HepG2 (cell line): ENCODE data around the gene ZFAND3. TPM values are rescaled to one million over a fixed set of nuclear protein-coding genes. Genes with fewer than 3 reads are reported as not detected.

Experiments
- ATAC-seq: fragments of 200-7000 bp; cut with Tn5 transposase; 3 replicates; pipeline ENCODE4 v1.9.1; 2020; ENCODE audit warnings: mild to moderate bottlenecking, moderate library complexity
- BruUV-seq: library from RNA; stranded (reverse); fragments of 400-500 nt; replicated peaks from 2 replicates; lab custom pipeline; 2021; lab: Mats Ljungman, UMichigan
- CTCF ChIA-PET: fragments of 300-600 bp; formaldehyde crosslinking; extraction: SDS; loops from one replicate; lab custom pipeline; 2021; ENCODE audit warnings: low total read pairs, inconsistent platforms, low intra/inter-chr PET ratio; lab: Yijun Ruan, JAX
- POLR2A ChIA-PET: fragments of 350-600 bp; sonication (Branson Sonifier 250); formaldehyde crosslinking; loops from one replicate; lab custom pipeline; 2020; ENCODE audit warnings: antibody characterized with exemption, inconsistent platforms; lab: Yijun Ruan, JAX
- DNase-seq: peaks from one replicate; pipeline ENCODE4 v3.0.0-alpha.2; 2015; ENCODE audit warnings: low spot score
- FAIRE-seq: peaks from 3 replicates; lab custom pipeline; 2011; peaks lifted over from hg19 to GRCh38; lab: Jason Lieb, UNC
- H2AFZ ChIP-seq: one replicate; pipeline ENCODE4 v1.6.1; 2011; ENCODE audit warnings: low read length, inconsistent platforms
- H3K27ac ChIP-seq: fragments of 300-600 bp; 3 replicates; pipeline ENCODE4 v1.8.0; 2011; ENCODE audit warnings: mixed run types, mild to moderate bottlenecking, mixed read lengths, low read length, inconsistent platforms; ENCODE audit not compliant: insufficient read depth; ENCODE audit errors: extremely low read length
- H3K27me3 ChIP-seq, 2 experiments: fragments of 200-600 bp in 1 of 2; 2 replicates in 1 of 2; 3 replicates in 1 of 2; pipeline versions ENCODE4 v1.6.0 to v1.8.0; 2011; ENCODE audit warnings: low read length in 2 of 2, mild to moderate bottlenecking in 2 of 2, moderate library complexity in 2 of 2, inconsistent platforms in 1 of 2; ENCODE audit not compliant: insufficient read depth in 2 of 2, control insufficient read depth in 1 of 2
- H3K36me3 ChIP-seq, 2 experiments: fragments of 200-600 bp in 1 of 2; replicated peaks in 1 of 2; 2 replicates in 1 of 2; 3 replicates in 1 of 2; pipeline versions ENCODE4 v1.5.1 to v1.8.0; 2011; ENCODE audit warnings: low read length in 2 of 2, inconsistent platforms in 1 of 2; ENCODE audit not compliant: insufficient read depth in 2 of 2, control insufficient read depth in 1 of 2
- H3K4me1 ChIP-seq: 2 replicates; pipeline ENCODE4 v1.5.1; 2012; ENCODE audit warnings: low read length, inconsistent platforms; ENCODE audit not compliant: insufficient read depth
- H3K4me2 ChIP-seq: 2 replicates; pipeline ENCODE4 v1.6.0; 2011; ENCODE audit warnings: low read depth, low read length, inconsistent platforms
- H3K4me3 ChIP-seq, 3 experiments: fragments of 200-600 bp in 1 of 3; sonication (generic), shearing (Covaris generic) in 1 of 3; replicated peaks in 1 of 3; 2 replicates each; pipeline ENCODE4 v1.5.1; 2011 to 2016; ENCODE audit warnings: low read length in 3 of 3, inconsistent platforms in 2 of 3, low read depth in 2 of 3, mild to moderate bottlenecking in 2 of 3, control low read depth in 1 of 3, mixed read lengths in 1 of 3; ENCODE audit not compliant: insufficient read depth in 1 of 3
- H3K79me2 ChIP-seq: one replicate; pipeline ENCODE4 v1.6.1; 2011; ENCODE audit warnings: low read length, inconsistent platforms; ENCODE audit not compliant: insufficient read depth
- H3K9ac ChIP-seq: 2 replicates; pipeline ENCODE4 v1.6.0; 2011; ENCODE audit warnings: mild to moderate bottlenecking, low read depth, low read length, inconsistent platforms; ENCODE audit not compliant: insufficient read depth
- H3K9me3 ChIP-seq: 2 replicates; pipeline ENCODE4 v1.5.1; 2012; ENCODE audit warnings: mild to moderate bottlenecking, low read length
- H4K20me1 ChIP-seq: 2 replicates; pipeline ENCODE4 v1.6.0; 2011; ENCODE audit warnings: inconsistent platforms, mild to moderate bottlenecking, low read length, moderate library complexity; ENCODE audit not compliant: insufficient read depth
- AGO2 ChIP-seq: fragments of 200-400 bp; formaldehyde crosslinking; optimal IDR thresholded peaks from 2 replicates; pipeline ENCODE3; 2017; ENCODE audit warnings: mild to moderate bottlenecking, low read depth, low read length, moderate library complexity
- CHD2 ChIP-seq: IDR thresholded peaks from 2 replicates; pipeline ENCODE4 v1.6.1; 2011; ENCODE audit warnings: low read depth, low read length, improper control_type of control experiment
- ELF3 ChIP-seq: IDR thresholded peaks from 2 replicates; pipeline ENCODE4 v1.6.1; 2016; ENCODE audit warnings: missing genetic modification reagents, missing compliant biosample characterization
- ELF4 ChIP-seq: sonication (generic); formaldehyde crosslinking; IDR thresholded peaks from 2 replicates; pipeline ENCODE4 v1.5.0; 2020; ENCODE audit warnings: missing genetic modification reagents, mild to moderate bottlenecking, moderate library complexity, borderline replicate concordance
- FOSL1 ChIP-seq: sonication (generic); formaldehyde crosslinking; IDR thresholded peaks from 2 replicates; pipeline ENCODE4 v1.9.0; 2021; ENCODE audit warnings: missing genetic modification reagents, borderline replicate concordance
- FOXK2 ChIP-seq: fragments of 450-650 bp; IDR thresholded peaks from 2 replicates; pipeline ENCODE4 v1.6.1; 2016
- GABPA ChIP-seq, 2 experiments: IDR thresholded peaks; 2 replicates each; pipeline ENCODE4 v1.6.1; 2011 to 2016; ENCODE audit warnings: low read depth in 2 of 2, low read length in 1 of 2, missing biosample characterization in 1 of 2, missing genetic modification characterization in 1 of 2
- KDM2A ChIP-seq: sonication (generic); formaldehyde crosslinking; IDR thresholded peaks from 2 replicates; pipeline ENCODE4 v1.4.0; 2020; ENCODE audit warnings: low read depth, missing genetic modification reagents, borderline replicate concordance
- MTA3 ChIP-seq: sonication (generic); formaldehyde crosslinking; IDR thresholded peaks from 2 replicates; pipeline ENCODE4 v1.4.0; 2020; ENCODE audit warnings: missing genetic modification reagents
- NR2F1 ChIP-seq, 2 experiments: fragments of 450-650 bp in 1 of 2; formaldehyde crosslinking in 1 of 2; IDR thresholded peaks; 2 replicates each; pipeline versions ENCODE4 v1.5.0 to v1.6.1; 2016 to 2020; ENCODE audit warnings: mild to moderate bottlenecking in 1 of 2, missing compliant biosample characterization in 1 of 2, missing genetic modification reagents in 1 of 2, moderate library complexity in 1 of 2
- PAF1 ChIP-seq: IDR thresholded peaks from 2 replicates; pipeline ENCODE4 v1.6.1; 2016; ENCODE audit warnings: missing genetic modification reagents, missing compliant biosample characterization
- SP5 ChIP-seq: IDR thresholded peaks from 2 replicates; pipeline ENCODE4 v1.6.1; 2016; ENCODE audit warnings: low read depth, borderline replicate concordance
- ZFP82 ChIP-seq: sonication (generic); formaldehyde crosslinking; IDR thresholded peaks from 2 replicates; pipeline ENCODE4 v1.5.1; 2020; ENCODE audit warnings: mild to moderate bottlenecking, missing genetic modification reagents, borderline replicate concordance
- ZFYVE20 ChIP-seq: sonication (generic); formaldehyde crosslinking; IDR thresholded peaks from 2 replicates; pipeline ENCODE4 v1.8.0; 2023; ENCODE audit warnings: low read depth, mild to moderate bottlenecking, moderate library complexity, missing genetic modification reagents, borderline replicate concordance
- ZNF337 ChIP-seq: sonication (generic); formaldehyde crosslinking; IDR thresholded peaks from 2 replicates; pipeline ENCODE4 v1.5.1; 2020; ENCODE audit warnings: missing genetic modification reagents, low read depth, mild to moderate bottlenecking, borderline replicate concordance
- ZNF430 ChIP-seq: sonication (generic); formaldehyde crosslinking; IDR thresholded peaks from 2 replicates; pipeline ENCODE4 v1.9.0; 2021; ENCODE audit warnings: mild to moderate bottlenecking, missing genetic modification reagents
- ZXDC ChIP-seq: sonication (generic); formaldehyde crosslinking; IDR thresholded peaks from 2 replicates; pipeline ENCODE4 v1.5.0; 2020; ENCODE audit warnings: mild to moderate bottlenecking, missing genetic modification reagents
- WGBS: methylation state at CpG from one replicate; pipeline ENCODE4 v1.1.6; 2017; ENCODE audit warnings: low lambda C conversion rate; 5-methylcytosine and 5-hydroxymethylcytosine counted together
- in situ Hi-C: cut with HindIII; loops from 2 replicates; pipeline ENCODE4 v1.10.0; 2017; ENCODE audit warnings: low pct_unique_long_range_greater_than_20kb; ENCODE audit not compliant: extremely low pct_ligation_motif_present
- intact Hi-C: fragments of 100-400 bp; cut with micrococcal nuclease; formaldehyde crosslinking; loops from one replicate; pipeline ENCODE4 v1.10.0; 2022; ENCODE audit not compliant: unreplicated experiment
- polyA plus RNA-seq, 8 experiments: library from polyadenylated mRNA; depleted of rRNA in 3 of 8; stranded (reverse) in 7 of 8; unstranded in 1 of 8; fragments of >200 nt; fragmentation: Illumina TruSeq in 4 of 8; extraction: Trizol in 4 of 8; gene quantifications; 2 replicates each; pipeline versions ENCODE4 v1.2.1 to v1.2.3, GENCODE V29; 2011 to 2016; ENCODE audit warnings: low read depth in 4 of 8, missing spikeins in 1 of 8, mixed read lengths in 1 of 8; ENCODE audit not compliant: insufficient read depth in 1 of 8
- total RNA-seq, 5 experiments: library from RNA; depleted of rRNA; stranded (reverse); fragments of >200 nt; fragmentation: Illumina TruSeq; extraction: Trizol; gene quantifications; 2 replicates each; pipeline ENCODE4 v1.2.3, GENCODE V29; 2016; ENCODE audit warnings: low read depth in 1 of 5
- TF ChIP-seq, protein P1 (sequence below): sonication (generic); formaldehyde crosslinking; IDR thresholded peaks from 2 replicates; pipeline ENCODE4 v1.4.0; 2020; ENCODE audit warnings: missing genetic modification reagents, borderline replicate concordance

The ZFAND3 gene
- total and polyA plus RNA-seq, 2 of the 13 experiments (the other 11 are each of a cell fraction or from before 2014, with no cell fraction given) = 16.4 to 17.1 TPM

DNA sequence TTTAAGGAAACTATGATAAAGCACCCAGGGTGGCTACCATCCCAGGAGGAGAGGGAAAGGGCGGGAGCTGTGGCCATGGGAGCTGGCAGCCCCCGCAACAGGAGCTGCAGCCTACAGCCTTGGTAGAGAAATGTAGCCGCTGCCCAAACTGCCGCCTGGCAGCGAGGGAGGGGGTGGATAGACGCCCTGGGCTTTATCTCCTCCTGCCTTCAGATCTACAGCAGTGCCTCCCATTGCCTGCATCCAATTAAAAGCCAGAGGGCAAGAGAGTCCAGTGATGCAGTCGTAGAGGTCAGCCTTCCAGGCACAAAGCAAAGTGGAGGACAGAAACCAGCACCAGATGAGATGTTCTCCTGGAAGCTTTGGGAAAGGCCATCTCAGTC, 35.0 kb upstream of the ZFAND3 start (continued):
- TF ChIP-seq, protein P1, sequence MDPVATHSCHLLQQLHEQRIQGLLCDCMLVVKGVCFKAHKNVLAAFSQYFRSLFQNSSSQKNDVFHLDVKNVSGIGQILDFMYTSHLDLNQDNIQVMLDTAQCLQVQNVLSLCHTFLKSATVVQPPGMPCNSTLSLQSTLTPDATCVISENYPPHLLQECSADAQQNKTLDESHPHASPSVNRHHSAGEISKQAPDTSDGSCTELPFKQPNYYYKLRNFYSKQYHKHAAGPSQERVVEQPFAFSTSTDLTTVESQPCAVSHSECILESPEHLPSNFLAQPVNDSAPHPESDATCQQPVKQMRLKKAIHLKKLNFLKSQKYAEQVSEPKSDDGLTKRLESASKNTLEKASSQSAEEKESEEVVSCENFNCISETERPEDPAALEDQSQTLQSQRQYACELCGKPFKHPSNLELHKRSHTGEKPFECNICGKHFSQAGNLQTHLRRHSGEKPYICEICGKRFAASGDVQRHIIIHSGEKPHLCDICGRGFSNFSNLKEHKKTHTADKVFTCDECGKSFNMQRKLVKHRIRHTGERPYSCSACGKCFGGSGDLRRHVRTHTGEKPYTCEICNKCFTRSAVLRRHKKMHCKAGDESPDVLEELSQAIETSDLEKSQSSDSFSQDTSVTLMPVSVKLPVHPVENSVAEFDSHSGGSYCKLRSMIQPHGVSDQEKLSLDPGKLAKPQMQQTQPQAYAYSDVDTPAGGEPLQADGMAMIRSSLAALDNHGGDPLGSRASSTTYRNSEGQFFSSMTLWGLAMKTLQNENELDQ (CRISPR knock-in tag) = no peak

DNA sequence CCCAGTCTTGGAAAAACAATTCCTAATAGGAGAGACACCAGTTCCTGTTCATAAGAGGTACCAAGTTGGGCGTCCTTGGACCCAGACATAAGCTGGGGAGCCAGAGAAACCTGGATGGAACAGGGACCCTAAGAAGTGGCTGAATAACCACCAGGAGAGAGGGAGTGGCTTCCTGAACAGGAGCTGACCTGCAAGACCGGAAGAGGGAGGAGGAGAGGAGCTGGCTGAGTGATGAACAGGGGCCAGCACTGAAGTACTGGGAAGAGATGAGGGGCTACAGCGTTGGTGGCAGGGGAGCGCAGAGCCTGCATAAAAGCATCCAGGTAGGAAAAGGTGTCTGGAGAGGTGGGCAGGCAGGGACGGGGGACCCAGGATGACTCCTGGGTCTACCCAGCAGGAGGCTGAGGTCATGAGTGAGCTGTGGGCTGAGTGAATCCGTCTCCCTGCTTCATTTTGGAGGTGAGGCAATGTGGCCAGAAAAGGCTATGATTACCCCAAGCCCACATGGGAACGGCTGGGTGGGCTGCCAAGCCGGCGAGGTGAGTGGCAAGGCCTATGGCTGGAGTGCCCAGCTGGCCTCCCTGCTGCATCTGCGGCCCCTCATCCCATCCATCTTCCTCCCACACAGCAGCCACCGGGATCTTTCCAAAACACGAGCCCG, 34.4 kb upstream of the ZFAND3 start:
- H3K4me3 ChIP-seq = peak overlapping the region in 1 of 3 experiments; percentile 29; a peak in 1 of 6 replicates
- POLR2A ChIA-PET = interaction anchor here (1.1 kb wide), 1 partner anchor 34 kb away, joined by 5 read pairs; the partner anchor contains the start of gene ZFAND3
- H3K4me2 ChIP-seq = peak overlapping the region; percentile 57
- in situ Hi-C loops (no loop called here), intact Hi-C loops (no loop called here)
- H3K27ac ChIP-seq = no peak overlapping the region
- WGBS = 54% methylated on average over 10 of the region's 13 CpGs
- no peaks in the 10 kb centered on the region for H3K36me3 ChIP-seq
- H3K4me1 ChIP-seq = peaks cover 51% of the 10 kb centered on the region
- H2AFZ ChIP-seq = no peak overlapping the region
- peaks cover 2 to 23% of the 10 kb centered on the region in 2 experiments; a peak in 4 of 5 replicates for H3K27me3 ChIP-seq
- FAIRE-seq (no peak), DNase-seq (no peak), ATAC-seq (peak; percentile 66)
- BruUV-seq = no TSS peak
- H3K79me2 ChIP-seq = no peaks in the 10 kb centered on the region
- H3K9me3 ChIP-seq = no peaks in the 10 kb centered on the region
- H3K9ac ChIP-seq = no peak overlapping the region
- no peaks in the 10 kb centered on the region for H4K20me1 ChIP-seq
- CTCF ChIA-PET = no interaction called here
- TF ChIP-seq ELF4 (CRISPR knock-in tag) (no peak), MTA3 (CRISPR knock-in tag) (no peak), ZXDC (CRISPR knock-in tag) (no peak), ZFP82 (CRISPR knock-in tag) (no peak), FOSL1 (no peak), FOXK2 (no peak), AGO2 (no peak), KDM2A (CRISPR knock-in tag) (no peak), PAF1 (CRISPR knock-in tag) (no peak), SP5 (CRISPR knock-in tag) (peak; percentile 48; the same call in 1 of the 2 replicates), ZFYVE20 (CRISPR knock-in tag) (no peak), GABPA (IDR thresholded peaks at IDR 0.05; ENCODE audit: low read depth, low read length) (no peak), GABPA (CRISPR knock-in tag; IDR thresholded peaks at IDR 0.05; ENCODE audit: low read depth) (peak; percentile 48), NR2F1 (CRISPR knock-in tag; IDR thresholded peaks at IDR 0.05) (no peak), CHD2 (no peak), ZNF430 (CRISPR knock-in tag) (no peak), ZNF337 (no peak), ELF3 (CRISPR knock-in tag) (no peak)
